ENCODE measurements around the gene NFYA. TPM values are rescaled to one million over a fixed set of nuclear protein-coding genes. Genes with fewer than 3 reads are reported as not detected.
A peak's percentile ranks its signal among the peaks of the same experiment; 100 is the strongest.

Gene NFYA
- total RNA-seq, 1 experiment from 2014 or later = 34.7 TPM

DNA sequence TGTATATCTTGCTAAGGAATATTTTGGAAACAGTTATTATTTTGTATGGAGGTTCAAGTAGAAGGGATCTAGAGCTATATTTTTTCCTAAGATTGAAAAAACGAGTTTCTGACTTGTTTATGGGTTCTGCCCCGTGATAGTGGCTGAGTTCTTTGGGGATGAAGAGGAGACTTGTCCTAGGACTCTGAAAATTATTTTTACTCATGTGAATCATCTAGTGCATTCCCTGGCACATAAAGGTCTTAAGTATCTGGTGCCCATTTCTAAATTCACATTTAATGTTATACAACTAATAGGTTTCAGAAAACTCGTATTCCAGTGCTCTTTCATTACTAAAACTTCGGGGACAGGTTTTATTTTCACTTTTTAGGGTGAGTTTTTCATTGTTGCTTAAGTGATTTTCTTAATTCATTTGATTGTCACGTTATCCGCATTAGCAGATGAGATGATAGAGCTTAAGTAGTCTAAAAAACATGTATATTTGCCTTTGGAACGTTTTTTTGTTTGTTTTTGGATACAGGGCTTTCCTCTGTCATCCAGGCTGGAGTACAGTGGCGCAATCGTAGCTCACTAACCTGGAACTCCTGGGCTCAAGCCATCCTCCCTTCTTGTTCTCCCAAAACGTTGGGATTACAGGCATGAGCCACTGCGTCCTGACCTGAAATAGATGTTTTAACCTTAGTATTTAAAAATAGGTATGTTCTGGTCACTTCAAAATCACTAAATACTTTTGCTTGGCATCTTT, 2.1 kb downstream of the NFYA start:
- Mint-ChIP-seq H3K4me1 (peaks cover 37% of the 10 kb centered on the region), H3K9me3 (no peaks in the 10 kb centered on the region), H3K36me3 (peaks cover 19% of the 10 kb centered on the region), H3K27ac (peak overlapping the region; percentile 92), H3K27me3 (ENCODE audit: low read depth) (no peaks in the 10 kb centered on the region), H3K4me3 (peak overlapping the region; percentile 85)
- TF ChIP-seq, protein P1, sequence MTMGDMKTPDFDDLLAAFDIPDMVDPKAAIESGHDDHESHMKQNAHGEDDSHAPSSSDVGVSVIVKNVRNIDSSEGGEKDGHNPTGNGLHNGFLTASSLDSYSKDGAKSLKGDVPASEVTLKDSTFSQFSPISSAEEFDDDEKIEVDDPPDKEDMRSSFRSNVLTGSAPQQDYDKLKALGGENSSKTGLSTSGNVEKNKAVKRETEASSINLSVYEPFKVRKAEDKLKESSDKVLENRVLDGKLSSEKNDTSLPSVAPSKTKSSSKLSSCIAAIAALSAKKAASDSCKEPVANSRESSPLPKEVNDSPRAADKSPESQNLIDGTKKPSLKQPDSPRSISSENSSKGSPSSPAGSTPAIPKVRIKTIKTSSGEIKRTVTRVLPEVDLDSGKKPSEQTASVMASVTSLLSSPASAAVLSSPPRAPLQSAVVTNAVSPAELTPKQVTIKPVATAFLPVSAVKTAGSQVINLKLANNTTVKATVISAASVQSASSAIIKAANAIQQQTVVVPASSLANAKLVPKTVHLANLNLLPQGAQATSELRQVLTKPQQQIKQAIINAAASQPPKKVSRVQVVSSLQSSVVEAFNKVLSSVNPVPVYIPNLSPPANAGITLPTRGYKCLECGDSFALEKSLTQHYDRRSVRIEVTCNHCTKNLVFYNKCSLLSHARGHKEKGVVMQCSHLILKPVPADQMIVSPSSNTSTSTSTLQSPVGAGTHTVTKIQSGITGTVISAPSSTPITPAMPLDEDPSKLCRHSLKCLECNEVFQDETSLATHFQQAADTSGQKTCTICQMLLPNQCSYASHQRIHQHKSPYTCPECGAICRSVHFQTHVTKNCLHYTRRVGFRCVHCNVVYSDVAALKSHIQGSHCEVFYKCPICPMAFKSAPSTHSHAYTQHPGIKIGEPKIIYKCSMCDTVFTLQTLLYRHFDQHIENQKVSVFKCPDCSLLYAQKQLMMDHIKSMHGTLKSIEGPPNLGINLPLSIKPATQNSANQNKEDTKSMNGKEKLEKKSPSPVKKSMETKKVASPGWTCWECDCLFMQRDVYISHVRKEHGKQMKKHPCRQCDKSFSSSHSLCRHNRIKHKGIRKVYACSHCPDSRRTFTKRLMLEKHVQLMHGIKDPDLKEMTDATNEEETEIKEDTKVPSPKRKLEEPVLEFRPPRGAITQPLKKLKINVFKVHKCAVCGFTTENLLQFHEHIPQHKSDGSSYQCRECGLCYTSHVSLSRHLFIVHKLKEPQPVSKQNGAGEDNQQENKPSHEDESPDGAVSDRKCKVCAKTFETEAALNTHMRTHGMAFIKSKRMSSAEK (CRISPR knock-in tag; IDR thresholded peaks at IDR 0.05; ENCODE audit: borderline replicate concordance) = no peak
- TF ChIP-seq SP1 (CRISPR knock-in tag; conservative IDR thresholded peaks at IDR 0.05) = no peak
- POLR2A ChIA-PET = no interaction called here
- DNase-seq (ENCODE audit: low spot score) = no peak
- CTCF ChIA-PET = interaction anchor here (1.4 to 1.6 kb wide), 3 partner anchors 26 to 117 kb away, joined by 3 to 4 read pairs (median 4); no protein-coding TSS in a partner anchor
- no peak for ATAC-seq

DNA sequence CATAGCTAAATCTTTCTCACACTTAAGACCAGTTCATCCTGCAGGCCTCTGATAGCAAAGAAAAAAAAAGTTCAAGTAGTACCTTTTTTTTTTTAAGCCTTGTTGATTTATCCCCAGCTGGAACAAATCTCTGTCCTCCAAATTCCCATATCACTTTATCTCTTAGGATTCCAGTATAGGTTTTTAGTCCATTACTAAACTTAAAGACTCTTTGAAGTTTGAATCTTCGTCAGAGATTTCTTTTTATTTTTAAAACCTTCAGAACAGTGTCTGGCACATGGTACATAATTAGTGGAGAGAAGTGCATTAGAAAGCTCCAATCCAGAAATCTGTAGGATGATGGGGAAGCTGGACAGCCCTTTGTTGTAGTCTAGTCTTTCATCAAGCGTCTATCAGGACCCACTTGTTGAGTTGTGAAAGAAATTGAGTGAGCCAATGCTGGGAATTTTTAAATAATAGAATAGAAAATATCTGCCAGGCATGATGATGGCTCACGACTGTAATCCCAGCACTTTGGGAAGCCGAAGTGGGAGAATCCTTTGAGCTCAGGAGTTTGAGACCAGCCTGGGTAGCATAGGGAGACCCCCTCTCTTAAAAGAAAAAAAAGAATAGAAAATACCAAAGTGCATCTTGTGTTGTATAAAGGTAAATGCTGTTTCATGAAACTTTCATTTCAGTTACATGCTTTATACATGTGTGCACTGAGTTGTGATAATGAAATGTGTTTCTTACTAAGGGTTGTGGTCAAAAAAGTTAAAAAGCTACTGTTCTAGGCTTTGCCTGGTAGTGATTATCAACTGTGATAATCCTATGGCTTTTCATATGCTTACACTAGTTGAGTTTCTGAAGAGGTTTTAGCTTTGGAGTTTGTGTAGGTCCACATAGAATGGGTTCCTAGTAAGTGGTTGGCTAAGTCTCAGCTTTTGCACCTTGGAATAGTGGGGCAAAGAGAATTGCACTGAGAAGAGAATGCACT, 3.2 kb downstream of the NFYA start:
- H3K27me3 Mint-ChIP-seq (ENCODE audit: low read depth) = no peaks in the 10 kb centered on the region
- peak overlapping the region; percentile 52 for H3K27ac Mint-ChIP-seq
- TF ChIP-seq, protein P2, sequence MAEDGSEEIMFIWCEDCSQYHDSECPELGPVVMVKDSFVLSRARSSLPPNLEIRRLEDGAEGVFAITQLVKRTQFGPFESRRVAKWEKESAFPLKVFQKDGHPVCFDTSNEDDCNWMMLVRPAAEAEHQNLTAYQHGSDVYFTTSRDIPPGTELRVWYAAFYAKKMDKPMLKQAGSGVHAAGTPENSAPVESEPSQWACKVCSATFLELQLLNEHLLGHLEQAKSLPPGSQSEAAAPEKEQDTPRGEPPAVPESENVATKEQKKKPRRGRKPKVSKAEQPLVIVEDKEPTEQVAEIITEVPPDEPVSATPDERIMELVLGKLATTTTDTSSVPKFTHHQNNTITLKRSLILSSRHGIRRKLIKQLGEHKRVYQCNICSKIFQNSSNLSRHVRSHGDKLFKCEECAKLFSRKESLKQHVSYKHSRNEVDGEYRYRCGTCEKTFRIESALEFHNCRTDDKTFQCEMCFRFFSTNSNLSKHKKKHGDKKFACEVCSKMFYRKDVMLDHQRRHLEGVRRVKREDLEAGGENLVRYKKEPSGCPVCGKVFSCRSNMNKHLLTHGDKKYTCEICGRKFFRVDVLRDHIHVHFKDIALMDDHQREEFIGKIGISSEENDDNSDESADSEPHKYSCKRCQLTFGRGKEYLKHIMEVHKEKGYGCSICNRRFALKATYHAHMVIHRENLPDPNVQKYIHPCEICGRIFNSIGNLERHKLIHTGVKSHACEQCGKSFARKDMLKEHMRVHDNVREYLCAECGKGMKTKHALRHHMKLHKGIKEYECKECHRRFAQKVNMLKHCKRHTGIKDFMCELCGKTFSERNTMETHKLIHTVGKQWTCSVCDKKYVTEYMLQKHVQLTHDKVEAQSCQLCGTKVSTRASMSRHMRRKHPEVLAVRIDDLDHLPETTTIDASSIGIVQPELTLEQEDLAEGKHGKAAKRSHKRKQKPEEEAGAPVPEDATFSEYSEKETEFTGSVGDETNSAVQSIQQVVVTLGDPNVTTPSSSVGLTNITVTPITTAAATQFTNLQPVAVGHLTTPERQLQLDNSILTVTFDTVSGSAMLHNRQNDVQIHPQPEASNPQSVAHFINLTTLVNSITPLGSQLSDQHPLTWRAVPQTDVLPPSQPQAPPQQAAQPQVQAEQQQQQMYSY (CRISPR knock-in tag; IDR thresholded peaks at IDR 0.05) = no peak
- TF ChIP-seq ZNF671 (CRISPR knock-in tag; IDR thresholded peaks at IDR 0.05) (no peak), FOXP1 (CRISPR knock-in tag; IDR thresholded peaks at IDR 0.05; ENCODE audit: borderline replicate concordance) (no peak), FOXJ3 (CRISPR knock-in tag; IDR thresholded peaks at IDR 0.05; ENCODE audit: borderline replicate concordance) (no peak), TCF7 (CRISPR knock-in tag; IDR thresholded peaks at IDR 0.05; ENCODE audit: low read depth) (no peak), CBFB (CRISPR knock-in tag; IDR thresholded peaks at IDR 0.05; ENCODE audit: low read depth) (no peak), HMGA2 (CRISPR knock-in tag; IDR thresholded peaks at IDR 0.05) (no peak), ELF4 (CRISPR knock-in tag; IDR thresholded peaks at IDR 0.05; ENCODE audit: low read depth) (no peak)
- TF ChIP-seq, protein P3, sequence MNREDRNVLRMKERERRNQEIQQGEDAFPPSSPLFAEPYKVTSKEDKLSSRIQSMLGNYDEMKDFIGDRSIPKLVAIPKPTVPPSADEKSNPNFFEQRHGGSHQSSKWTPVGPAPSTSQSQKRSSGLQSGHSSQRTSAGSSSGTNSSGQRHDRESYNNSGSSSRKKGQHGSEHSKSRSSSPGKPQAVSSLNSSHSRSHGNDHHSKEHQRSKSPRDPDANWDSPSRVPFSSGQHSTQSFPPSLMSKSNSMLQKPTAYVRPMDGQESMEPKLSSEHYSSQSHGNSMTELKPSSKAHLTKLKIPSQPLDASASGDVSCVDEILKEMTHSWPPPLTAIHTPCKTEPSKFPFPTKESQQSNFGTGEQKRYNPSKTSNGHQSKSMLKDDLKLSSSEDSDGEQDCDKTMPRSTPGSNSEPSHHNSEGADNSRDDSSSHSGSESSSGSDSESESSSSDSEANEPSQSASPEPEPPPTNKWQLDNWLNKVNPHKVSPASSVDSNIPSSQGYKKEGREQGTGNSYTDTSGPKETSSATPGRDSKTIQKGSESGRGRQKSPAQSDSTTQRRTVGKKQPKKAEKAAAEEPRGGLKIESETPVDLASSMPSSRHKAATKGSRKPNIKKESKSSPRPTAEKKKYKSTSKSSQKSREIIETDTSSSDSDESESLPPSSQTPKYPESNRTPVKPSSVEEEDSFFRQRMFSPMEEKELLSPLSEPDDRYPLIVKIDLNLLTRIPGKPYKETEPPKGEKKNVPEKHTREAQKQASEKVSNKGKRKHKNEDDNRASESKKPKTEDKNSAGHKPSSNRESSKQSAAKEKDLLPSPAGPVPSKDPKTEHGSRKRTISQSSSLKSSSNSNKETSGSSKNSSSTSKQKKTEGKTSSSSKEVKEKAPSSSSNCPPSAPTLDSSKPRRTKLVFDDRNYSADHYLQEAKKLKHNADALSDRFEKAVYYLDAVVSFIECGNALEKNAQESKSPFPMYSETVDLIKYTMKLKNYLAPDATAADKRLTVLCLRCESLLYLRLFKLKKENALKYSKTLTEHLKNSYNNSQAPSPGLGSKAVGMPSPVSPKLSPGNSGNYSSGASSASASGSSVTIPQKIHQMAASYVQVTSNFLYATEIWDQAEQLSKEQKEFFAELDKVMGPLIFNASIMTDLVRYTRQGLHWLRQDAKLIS (CRISPR knock-in tag; IDR thresholded peaks at IDR 0.05; ENCODE audit: borderline replicate concordance) = no peak
- TF ChIP-seq, protein P4, sequence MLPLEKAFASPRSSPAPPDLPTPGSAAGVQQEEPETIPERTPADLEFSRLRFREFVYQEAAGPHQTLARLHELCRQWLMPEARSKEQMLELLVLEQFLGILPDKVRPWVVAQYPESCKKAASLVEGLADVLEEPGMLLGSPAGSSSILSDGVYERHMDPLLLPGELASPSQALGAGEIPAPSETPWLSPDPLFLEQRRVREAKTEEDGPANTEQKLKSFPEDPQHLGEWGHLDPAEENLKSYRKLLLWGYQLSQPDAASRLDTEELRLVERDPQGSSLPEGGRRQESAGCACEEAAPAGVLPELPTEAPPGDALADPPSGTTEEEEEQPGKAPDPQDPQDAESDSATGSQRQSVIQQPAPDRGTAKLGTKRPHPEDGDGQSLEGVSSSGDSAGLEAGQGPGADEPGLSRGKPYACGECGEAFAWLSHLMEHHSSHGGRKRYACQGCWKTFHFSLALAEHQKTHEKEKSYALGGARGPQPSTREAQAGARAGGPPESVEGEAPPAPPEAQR (CRISPR knock-in tag; IDR thresholded peaks at IDR 0.05) = no peak
- TF ChIP-seq, protein P5, sequence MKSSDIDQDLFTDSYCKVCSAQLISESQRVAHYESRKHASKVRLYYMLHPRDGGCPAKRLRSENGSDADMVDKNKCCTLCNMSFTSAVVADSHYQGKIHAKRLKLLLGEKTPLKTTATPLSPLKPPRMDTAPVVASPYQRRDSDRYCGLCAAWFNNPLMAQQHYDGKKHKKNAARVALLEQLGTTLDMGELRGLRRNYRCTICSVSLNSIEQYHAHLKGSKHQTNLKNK (CRISPR knock-in tag; IDR thresholded peaks at IDR 0.05) = no peak
- TF ChIP-seq, protein P6, sequence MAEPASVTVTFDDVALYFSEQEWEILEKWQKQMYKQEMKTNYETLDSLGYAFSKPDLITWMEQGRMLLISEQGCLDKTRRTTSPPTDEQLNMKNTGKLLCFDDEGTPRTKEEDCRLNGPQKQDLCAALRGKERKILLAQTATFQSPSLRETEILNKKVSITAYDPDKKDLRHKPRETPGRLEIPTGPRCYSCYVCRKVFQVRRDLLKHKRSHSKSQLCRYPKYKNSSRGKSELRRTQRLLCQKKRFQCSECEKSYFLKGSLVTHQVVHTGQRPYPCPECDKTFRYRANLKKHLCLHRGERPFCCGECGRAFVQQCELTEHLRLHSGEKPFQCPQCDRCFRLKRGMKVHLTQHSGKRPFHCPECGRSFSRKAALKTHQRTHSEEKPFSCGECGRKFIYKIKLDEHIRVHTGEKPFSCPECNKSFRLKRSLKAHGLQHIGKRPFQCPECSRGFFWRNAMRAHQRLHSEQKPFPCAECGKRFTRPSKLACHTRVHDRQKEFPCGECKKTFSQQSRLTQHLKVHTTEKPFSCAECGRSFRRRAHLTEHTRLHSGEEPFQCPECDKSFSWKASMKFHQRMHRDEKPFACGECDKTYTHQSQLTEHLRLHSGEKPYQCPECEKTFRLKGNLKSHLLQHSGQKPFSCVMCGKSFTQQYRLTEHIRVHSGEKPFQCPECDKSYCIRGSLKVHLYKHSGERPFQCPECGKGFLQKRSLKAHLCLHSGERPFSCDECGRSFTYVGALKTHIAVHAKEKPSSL (CRISPR knock-in tag; conservative IDR thresholded peaks at IDR 0.05) = no peak

More for the DNA sequence above, 3.2 kb downstream of the NFYA start:
- DNase-seq (ENCODE audit: low spot score) = no peak
- ChIA-PET POLR2A (no interaction called here), CTCF (interaction anchor here (1.1 to 1.6 kb wide), 6 partner anchors 25 to 116 kb away, joined by 3 to 4 read pairs (median 3); partner anchors contain the start of gene UNC5CL)
- H3K36me3 Mint-ChIP-seq = peaks cover 29% of the 10 kb centered on the region
- H3K9me3 Mint-ChIP-seq = no peaks in the 10 kb centered on the region
- H3K4me3 Mint-ChIP-seq = peak overlapping the region; percentile 85
- no peak for ATAC-seq
- peaks cover 33% of the 10 kb centered on the region for H3K4me1 Mint-ChIP-seq

Data from WTC11 (cell line).